GM19372 (cell line): ENCODE results near the gene PDZK1.
"Not testable (repeated sequence)": the region's sequence is repeated elsewhere in the genome, so short reads cannot be mapped to it uniquely, and the experiment has no call there.

ENCODE experiments used
- ATAC-seq: cut with Tn5 transposase; IDR thresholded peaks from one replicate; pipeline ENCODE4 v1.9.1; 2021; ENCODE audit warnings: mild to moderate bottlenecking, low read depth, moderate library complexity; ENCODE audit not compliant: unreplicated experiment

PDZK1 gene

GRCh38 chr1:145711213-145711651 lies 4.1 kb upstream of the PDZK1 start:
- no peak for ATAC-seq

GRCh38 chr1:145710291-145711027 lies 3.3 kb upstream of the PDZK1 start:
- no peak for ATAC-seq

GRCh38 chr1:145708063-145708462 lies 895 bp upstream of the PDZK1 start:
- no peak for ATAC-seq

DNA sequence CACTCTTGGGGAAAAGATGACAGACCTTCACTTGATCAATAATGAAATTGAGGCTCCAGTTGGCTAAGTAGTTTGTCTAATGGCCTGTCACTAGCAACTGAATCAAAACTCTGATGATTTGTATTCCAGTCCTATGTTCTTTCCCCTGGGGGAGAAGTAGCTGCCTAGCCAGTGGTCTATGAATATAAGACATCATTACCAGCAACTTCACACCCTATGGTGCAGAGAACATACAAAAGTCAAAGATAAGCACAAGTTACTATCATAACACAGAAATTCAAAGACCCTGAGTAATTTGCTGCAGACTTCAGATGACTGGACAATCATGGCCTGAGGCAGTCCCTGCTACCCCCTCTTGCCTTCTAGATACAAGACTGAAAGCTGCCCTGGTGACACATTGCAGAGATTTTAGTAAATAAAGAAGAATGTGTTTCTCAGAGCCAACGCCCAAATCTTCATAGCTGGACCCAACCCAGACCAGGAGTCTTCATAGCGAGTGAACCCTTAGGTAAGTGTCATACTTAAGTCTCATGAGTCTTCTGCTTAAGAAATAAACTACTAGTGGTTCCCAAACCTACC lies 993 bp downstream of the PDZK1 start:
- no peak for ATAC-seq

GRCh38 chr1:145705622-145706021 lies 1.5 kb downstream of the PDZK1 start:
- ATAC-seq, result no peak

DNA sequence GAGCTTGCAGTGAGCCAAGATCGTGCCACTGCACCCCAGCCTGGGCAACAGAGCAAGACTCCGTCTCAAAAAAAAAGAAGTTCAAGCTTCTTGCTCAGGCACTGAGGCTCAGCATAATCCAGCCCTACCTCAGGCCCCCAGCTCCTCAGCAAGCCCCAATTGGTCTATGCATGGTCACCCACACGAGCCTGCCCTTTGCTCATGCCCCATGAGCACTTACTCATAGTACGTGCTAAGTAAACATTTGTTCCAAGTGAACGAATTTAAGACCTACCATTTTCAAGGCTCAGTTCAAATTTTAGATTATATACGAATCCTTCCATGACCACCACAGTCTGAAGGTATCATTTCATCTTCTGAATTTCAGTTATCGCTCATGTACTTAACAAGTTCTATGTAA lies 4.3 kb downstream of the PDZK1 start:
- ATAC-seq, result no peak

- ATAC-seq, result no peak
These were observed 5.1 kb downstream of the PDZK1 start for GRCh38 chr1:145702052-145702451.

GRCh38 chr1:145701306-145701862 lies 5.8 kb downstream of the PDZK1 start:
- no peak for ATAC-seq

- no peak for ATAC-seq
These were observed 10.6 kb downstream of the PDZK1 start for GRCh38 chr1:145696630-145696960.

- no peak for ATAC-seq
These were observed 11.1 kb downstream of the PDZK1 start for GRCh38 chr1:145695821-145696629.

DNA sequence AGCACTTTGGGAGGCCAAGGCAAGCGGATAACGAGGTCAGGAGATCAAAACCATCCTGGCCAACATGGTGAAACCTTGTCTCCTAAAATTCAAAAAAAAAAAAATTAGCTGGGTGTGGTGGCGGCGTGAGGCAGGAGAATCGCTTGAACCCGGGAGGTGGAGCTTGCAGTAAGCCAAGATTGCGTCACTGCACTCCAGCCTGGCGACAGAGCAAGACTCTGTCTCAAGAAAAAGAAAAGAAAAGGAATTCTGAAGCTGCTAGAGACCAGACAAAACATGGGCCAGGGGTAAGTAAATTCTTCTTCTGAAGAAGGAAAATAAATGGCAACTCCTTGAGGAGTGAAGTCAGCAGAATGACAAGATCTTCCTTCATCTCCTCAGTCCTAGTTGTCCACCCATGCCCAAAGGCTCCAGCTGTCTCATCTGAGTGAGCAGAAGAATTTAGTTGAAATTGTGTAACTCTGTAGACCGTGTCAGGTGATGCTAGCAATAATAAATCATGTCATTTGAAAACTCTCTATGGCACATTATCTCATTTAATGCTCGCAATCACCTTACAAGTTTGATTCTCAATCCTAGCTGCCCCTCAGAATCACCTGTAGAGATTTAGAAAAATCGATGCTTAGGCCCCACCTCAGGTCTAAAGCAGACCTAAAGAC lies 14.3 kb downstream of the PDZK1 start:
- ATAC-seq, result no peak

- ATAC-seq, result no peak
These were observed 16.3 kb downstream of the PDZK1 start for GRCh38 chr1:145690587-145691558.

GRCh38 chr1:145689922-145690321 lies 17.2 kb downstream of the PDZK1 start:
- ATAC-seq, result no peak

DNA sequence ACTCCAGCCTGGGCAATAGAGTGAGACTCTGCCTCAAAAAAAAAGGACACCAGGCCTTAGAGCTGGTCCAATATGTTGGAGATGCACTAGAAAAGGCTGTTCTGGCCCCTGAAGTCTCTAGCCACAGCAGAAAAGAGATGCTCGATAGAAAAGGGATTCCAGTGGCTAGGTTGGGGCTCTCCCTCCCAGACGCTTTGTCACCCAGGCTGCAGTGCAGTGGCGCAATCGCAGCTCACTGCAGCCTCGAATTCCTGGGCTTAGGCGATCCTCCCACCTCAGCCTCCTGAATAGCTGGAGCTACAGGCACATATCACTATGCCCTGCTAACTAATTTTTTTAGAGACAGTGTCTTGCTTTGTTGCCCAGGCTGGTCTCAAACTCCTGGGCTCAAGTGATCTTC lies 18.2 kb downstream of the PDZK1 start:
- ATAC-seq, result no peak

DNA sequence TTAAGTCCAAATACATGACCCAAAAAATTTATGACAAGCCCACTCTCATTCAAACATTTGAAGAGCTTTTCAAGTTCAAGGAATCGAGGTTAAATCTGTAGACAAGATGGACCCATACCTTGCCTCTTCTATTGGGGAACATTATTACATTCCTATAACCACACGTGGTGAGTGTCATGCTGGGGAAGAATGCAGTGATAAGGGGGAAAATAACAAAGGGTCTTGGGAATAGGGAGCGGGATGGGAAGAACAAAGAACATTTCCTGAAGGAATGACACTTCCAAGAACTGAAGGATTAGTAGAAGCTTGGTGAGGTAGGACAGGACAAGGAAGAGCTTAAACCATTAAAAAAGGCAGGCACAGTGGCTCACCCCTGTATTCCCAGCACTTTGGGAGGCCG lies 18.8 kb downstream of the PDZK1 start:
- no peak for ATAC-seq

DNA sequence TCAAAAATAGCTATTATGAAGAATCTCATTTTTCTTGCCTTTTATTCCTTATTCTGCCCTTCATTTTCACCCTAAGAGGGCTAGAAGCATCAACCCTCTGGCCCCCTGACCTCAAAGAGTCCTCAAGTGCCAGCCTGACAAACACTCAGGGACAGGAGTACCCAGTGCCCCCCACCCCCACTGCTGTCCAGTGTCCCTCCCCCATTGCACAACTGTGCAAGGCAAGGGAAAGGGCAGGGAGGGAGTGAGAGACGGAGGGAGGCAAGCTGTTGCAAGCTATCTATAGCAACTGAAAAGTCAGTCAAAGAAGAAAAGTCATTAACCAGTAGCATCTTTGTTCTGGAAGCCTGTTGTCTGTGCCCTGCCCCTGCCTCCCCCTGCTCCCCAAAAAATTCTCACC lies 21.1 kb downstream of the PDZK1 start:
- not testable (repeated sequence) for ATAC-seq

GRCh38 chr1:145684858-145685257 lies 22.3 kb downstream of the PDZK1 start:
- ATAC-seq, result not testable (repeated sequence)

DNA sequence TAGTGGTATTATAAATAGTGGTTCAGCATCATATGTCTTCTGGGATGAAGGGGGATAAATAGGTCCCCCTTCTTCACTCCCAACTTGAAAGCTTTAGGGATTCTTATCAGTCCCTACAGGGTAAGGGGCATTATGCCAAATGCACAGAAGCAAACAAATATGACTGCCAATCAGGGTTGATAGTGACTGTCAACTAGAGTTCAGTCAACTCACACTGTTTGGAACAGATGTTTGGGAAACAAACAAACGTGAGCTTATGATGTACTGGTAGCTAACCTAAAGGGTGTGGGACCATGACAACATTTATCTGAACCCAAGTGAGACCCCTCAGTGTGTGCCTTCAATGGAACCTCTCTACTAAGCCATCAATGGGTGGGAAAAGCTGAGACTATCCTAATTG lies 34.0 kb downstream of the PDZK1 start:
- not testable (repeated sequence) for ATAC-seq

GRCh38 chr1:145670995-145671745 lies 36.0 kb downstream of the PDZK1 start:
- not testable (repeated sequence) for ATAC-seq
